HL-60 (cell line): ENCODE measurements around the gene SLC15A3.

Experiments used
- GABPA ChIP-seq: IDR thresholded peaks from 2 replicates; pipeline ENCODE4 v1.6.1; 2012; ENCODE audit warnings: low read depth
- TF ChIP-seq, protein P1 (sequence below): IDR thresholded peaks from one replicate; pipeline ENCODE4 v1.5.1; 2011; ENCODE audit warnings: low read length, control low read depth, inconsistent platforms; ENCODE audit not compliant: insufficient read depth
- TF ChIP-seq, protein P2 (sequence below): IDR thresholded peaks from 2 replicates; pipeline ENCODE4 v1.6.1; 2012; ENCODE audit warnings: low read depth; ENCODE audit not compliant: insufficient replicate concordance

DNA sequence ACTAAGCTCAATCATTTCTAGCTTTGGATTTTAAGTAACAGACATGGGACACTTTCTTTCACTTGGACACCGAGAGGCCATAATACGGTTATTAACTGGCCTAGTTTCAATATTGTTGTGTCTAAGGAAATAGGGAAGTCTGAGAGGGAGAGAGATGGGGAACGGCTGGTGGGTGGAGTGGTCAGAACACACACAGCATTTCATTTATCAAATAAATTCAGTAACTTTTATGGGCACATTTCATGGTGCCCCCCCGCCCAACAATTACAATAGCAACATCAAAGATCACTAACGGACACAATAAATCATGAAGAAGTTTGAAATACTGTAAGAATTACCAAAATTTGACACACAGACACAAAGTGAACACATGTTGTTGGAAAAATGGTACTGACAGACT, 56.3 kb downstream of the SLC15A3 start:
- TF ChIP-seq, protein P1, sequence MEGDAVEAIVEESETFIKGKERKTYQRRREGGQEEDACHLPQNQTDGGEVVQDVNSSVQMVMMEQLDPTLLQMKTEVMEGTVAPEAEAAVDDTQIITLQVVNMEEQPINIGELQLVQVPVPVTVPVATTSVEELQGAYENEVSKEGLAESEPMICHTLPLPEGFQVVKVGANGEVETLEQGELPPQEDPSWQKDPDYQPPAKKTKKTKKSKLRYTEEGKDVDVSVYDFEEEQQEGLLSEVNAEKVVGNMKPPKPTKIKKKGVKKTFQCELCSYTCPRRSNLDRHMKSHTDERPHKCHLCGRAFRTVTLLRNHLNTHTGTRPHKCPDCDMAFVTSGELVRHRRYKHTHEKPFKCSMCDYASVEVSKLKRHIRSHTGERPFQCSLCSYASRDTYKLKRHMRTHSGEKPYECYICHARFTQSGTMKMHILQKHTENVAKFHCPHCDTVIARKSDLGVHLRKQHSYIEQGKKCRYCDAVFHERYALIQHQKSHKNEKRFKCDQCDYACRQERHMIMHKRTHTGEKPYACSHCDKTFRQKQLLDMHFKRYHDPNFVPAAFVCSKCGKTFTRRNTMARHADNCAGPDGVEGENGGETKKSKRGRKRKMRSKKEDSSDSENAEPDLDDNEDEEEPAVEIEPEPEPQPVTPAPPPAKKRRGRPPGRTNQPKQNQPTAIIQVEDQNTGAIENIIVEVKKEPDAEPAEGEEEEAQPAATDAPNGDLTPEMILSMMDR: no peak
- TF ChIP-seq, protein P2, sequence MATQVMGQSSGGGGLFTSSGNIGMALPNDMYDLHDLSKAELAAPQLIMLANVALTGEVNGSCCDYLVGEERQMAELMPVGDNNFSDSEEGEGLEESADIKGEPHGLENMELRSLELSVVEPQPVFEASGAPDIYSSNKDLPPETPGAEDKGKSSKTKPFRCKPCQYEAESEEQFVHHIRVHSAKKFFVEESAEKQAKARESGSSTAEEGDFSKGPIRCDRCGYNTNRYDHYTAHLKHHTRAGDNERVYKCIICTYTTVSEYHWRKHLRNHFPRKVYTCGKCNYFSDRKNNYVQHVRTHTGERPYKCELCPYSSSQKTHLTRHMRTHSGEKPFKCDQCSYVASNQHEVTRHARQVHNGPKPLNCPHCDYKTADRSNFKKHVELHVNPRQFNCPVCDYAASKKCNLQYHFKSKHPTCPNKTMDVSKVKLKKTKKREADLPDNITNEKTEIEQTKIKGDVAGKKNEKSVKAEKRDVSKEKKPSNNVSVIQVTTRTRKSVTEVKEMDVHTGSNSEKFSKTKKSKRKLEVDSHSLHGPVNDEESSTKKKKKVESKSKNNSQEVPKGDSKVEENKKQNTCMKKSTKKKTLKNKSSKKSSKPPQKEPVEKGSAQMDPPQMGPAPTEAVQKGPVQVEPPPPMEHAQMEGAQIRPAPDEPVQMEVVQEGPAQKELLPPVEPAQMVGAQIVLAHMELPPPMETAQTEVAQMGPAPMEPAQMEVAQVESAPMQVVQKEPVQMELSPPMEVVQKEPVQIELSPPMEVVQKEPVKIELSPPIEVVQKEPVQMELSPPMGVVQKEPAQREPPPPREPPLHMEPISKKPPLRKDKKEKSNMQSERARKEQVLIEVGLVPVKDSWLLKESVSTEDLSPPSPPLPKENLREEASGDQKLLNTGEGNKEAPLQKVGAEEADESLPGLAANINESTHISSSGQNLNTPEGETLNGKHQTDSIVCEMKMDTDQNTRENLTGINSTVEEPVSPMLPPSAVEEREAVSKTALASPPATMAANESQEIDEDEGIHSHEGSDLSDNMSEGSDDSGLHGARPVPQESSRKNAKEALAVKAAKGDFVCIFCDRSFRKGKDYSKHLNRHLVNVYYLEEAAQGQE: no peak
- TF ChIP-seq GABPA: no peak
